MCF 10A (cell line): ENCODE results near the gene UGT1A10. TPM values are rescaled to one million over a fixed set of nuclear protein-coding genes. Genes with fewer than 3 reads are reported as not detected.

ENCODE experiments used
- BruUV-seq: library from RNA; stranded (reverse); fragments of 400-500 nt; replicated peaks from 2 replicates; lab custom pipeline; 2021; lab: Mats Ljungman, UMichigan
- CTCF ChIA-PET: fragments of 300-600 bp; sonication (Branson Sonifier 250); formaldehyde crosslinking; extraction: SDS; loops from one replicate; lab custom pipeline; 2021; ENCODE audit warnings: antibody characterized with exemption, inconsistent platforms; lab: Yijun Ruan, JAX
- POLR2A ChIA-PET: fragments of 300-600, 350-650 bp; sonication (Branson Sonifier 250); formaldehyde crosslinking; extraction: SDS; loops from one replicate; lab custom pipeline; 2020; ENCODE audit warnings: antibody characterized with exemption, inconsistent platforms; lab: Yijun Ruan, JAX
- DNase-seq: peaks from one replicate; pipeline ENCODE4 v3.0.0-alpha.2; 2018; ENCODE audit not compliant: unreplicated experiment
- H3K27ac Mint-ChIP-seq: one replicate; pipeline ENCODE4 v1.8.0; 2022; ENCODE audit warnings: mild to moderate bottlenecking, low read depth, mixed read lengths; ENCODE audit not compliant: unreplicated experiment
- H3K27me3 Mint-ChIP-seq: one replicate; pipeline ENCODE4 v1.8.0; 2022; ENCODE audit warnings: mixed read lengths; ENCODE audit not compliant: insufficient read depth, unreplicated experiment
- H3K36me3 Mint-ChIP-seq: one replicate; pipeline ENCODE4 v1.8.0; 2022; ENCODE audit warnings: mild to moderate bottlenecking, moderate library complexity, mixed read lengths; ENCODE audit not compliant: insufficient read depth, unreplicated experiment
- H3K4me1 Mint-ChIP-seq: one replicate; pipeline ENCODE4 v1.8.0; 2022; ENCODE audit warnings: mixed read lengths; ENCODE audit not compliant: insufficient read depth, unreplicated experiment
- H3K4me3 Mint-ChIP-seq: one replicate; pipeline ENCODE4 v1.8.0; 2022; ENCODE audit warnings: mild to moderate bottlenecking, moderate library complexity, mixed read lengths; ENCODE audit not compliant: unreplicated experiment
- H3K9me3 Mint-ChIP-seq: one replicate; pipeline ENCODE4 v1.8.0; 2022; ENCODE audit warnings: mixed read lengths; ENCODE audit not compliant: unreplicated experiment
- intact Hi-C: fragments of 100-400 bp; cut with micrococcal nuclease; formaldehyde crosslinking; loops from 2 replicates; pipeline ENCODE4 v1.14.1; 2022
- total RNA-seq: library from RNA; stranded (reverse); gene quantifications from 2 replicates; pipeline ENCODE4 v1.2.3, GENCODE V29; 2022
- TF ChIP-seq, protein P1 (sequence below): fragments of 200-600 bp; IDR thresholded peaks from one replicate; pipeline ENCODE4 v1.8.0; 2022; ENCODE audit warnings: antibody characterized with exemption, mild to moderate bottlenecking; ENCODE audit not compliant: unreplicated experiment

Gene UGT1A10
- total RNA-seq, 1 experiment from 2014 or later: not detected

DNA sequence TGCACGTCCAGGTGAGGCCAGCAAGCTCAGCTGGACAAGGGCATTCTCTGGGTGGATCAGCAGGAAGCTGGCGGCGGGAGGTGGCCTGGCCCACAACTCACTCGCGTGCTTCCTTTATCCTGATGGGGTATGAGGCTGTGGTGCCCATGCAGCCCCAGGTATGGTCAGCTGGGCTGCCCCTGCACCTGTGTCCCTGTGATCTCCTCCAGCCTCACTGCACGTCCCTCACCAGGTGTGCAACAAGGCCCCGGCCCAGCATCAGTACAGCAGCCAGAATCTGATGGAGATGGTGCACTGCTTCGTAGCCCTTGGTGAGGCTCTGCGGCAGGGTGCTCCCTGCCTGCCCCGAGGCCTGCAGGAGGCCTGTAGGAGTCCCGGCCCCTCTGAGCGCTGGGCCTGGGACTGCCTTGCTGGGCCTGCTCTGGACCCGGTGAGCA, 159.5 kb downstream of the UGT1A10 start:
- intact Hi-C loops: no loop called here
- Mint-ChIP-seq H3K9me3 (no peaks in the 10 kb centered on the region), H3K4me1 (peaks cover 6% of the 10 kb centered on the region), H3K27me3 (peaks cover 10% of the 10 kb centered on the region), H3K27ac (no peak overlapping the region), H3K36me3 (no peaks in the 10 kb centered on the region), H3K4me3 (no peak overlapping the region)
- ChIA-PET CTCF (interaction anchor here (0.6 kb wide), 1 partner anchor 752 kb away, joined by 3 read pairs; no protein-coding TSS in a partner anchor), POLR2A (no interaction called here)
- DNase-seq: no peak
- TF ChIP-seq, protein P1, sequence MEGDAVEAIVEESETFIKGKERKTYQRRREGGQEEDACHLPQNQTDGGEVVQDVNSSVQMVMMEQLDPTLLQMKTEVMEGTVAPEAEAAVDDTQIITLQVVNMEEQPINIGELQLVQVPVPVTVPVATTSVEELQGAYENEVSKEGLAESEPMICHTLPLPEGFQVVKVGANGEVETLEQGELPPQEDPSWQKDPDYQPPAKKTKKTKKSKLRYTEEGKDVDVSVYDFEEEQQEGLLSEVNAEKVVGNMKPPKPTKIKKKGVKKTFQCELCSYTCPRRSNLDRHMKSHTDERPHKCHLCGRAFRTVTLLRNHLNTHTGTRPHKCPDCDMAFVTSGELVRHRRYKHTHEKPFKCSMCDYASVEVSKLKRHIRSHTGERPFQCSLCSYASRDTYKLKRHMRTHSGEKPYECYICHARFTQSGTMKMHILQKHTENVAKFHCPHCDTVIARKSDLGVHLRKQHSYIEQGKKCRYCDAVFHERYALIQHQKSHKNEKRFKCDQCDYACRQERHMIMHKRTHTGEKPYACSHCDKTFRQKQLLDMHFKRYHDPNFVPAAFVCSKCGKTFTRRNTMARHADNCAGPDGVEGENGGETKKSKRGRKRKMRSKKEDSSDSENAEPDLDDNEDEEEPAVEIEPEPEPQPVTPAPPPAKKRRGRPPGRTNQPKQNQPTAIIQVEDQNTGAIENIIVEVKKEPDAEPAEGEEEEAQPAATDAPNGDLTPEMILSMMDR: no peak
- no TSS peak for BruUV-seq

DNA sequence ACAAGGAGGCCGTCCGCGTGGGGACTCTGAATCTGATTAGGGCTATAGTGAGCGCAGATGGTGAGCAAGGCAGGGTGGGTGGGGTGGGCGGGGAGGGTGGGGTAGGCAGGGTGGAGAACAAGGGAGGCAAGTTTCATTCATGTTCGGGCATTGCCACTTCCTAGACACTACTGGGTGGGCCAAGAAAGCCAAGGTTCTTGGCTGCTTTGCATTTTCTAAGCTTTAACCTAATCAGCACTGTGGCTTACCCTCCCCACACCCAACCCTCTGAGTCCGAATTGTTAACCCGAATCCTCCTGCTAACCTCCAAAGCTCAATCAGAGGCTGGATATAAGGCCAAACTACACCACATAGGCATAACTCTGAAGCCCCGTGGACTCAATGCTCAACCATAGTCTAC, 160.0 kb downstream of the UGT1A10 start:
- ChIA-PET CTCF (interaction anchor here (0.6 to 0.7 kb wide), 3 partner anchors 79 to 751 kb away, joined by 3 read pairs; no protein-coding TSS in a partner anchor), POLR2A (no interaction called here)
- H3K4me3 Mint-ChIP-seq: no peak overlapping the region
- no TSS peak for BruUV-seq
- no peaks in the 10 kb centered on the region for H3K36me3 Mint-ChIP-seq
- TF ChIP-seq, protein P1: no peak
- no peak for DNase-seq
- no peaks in the 10 kb centered on the region for H3K9me3 Mint-ChIP-seq
- H3K27ac Mint-ChIP-seq: no peak overlapping the region
- peaks cover 10% of the 10 kb centered on the region for H3K27me3 Mint-ChIP-seq
- H3K4me1 Mint-ChIP-seq: peaks cover 11% of the 10 kb centered on the region
- intact Hi-C loops: no loop called here

DNA sequence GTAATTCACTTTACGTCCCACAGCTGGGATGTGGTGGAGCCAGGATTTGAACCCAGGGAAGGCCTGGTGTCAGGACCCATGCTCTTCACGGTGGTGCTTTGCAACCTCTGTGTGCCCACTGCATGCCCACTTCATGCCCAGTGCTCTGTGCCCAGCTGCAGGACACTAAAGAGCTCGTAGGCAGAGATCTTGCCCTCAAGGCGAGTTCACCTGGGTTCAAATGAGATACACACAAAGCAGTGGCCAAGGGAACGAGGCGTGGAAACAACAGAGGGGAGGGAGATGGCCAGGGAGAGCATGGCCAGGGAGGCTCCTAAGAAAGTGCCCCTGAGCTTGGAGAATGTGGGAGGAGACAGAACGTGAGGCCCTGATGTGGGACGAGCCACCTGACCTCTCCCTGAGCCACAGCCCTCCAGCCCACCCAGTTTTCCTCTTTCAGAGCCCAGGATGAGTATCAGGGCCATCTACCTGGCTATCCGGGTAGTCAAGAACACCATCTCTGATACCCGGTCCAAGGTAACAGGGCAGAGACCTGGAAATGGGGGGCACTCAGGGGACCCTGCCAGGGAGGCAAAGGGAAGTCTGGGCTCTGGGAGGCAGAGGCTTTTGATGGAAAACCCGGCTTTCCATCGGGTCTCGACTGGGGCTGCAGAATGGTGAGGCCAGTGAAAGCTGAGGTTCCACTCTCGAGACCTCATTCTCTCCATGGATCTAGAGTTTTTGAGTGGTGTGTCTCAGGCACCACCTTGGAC, 162.3 kb downstream of the UGT1A10 start:
- TF ChIP-seq, protein P1: no peak
- Mint-ChIP-seq H3K36me3 (no peaks in the 10 kb centered on the region), H3K9me3 (no peaks in the 10 kb centered on the region), H3K27me3 (peaks cover 10% of the 10 kb centered on the region), H3K4me3 (no peak overlapping the region), H3K27ac (no peak overlapping the region), H3K4me1 (peaks cover 13% of the 10 kb centered on the region)
- POLR2A ChIA-PET: no interaction called here
- no TSS peak for BruUV-seq
- CTCF ChIA-PET: interaction anchor here (0.7 to 1.1 kb wide), 2 partner anchors 40 to 389 kb away, joined by 3 read pairs; no protein-coding TSS in a partner anchor
- intact Hi-C loops: no loop called here
- no peak for DNase-seq

DNA sequence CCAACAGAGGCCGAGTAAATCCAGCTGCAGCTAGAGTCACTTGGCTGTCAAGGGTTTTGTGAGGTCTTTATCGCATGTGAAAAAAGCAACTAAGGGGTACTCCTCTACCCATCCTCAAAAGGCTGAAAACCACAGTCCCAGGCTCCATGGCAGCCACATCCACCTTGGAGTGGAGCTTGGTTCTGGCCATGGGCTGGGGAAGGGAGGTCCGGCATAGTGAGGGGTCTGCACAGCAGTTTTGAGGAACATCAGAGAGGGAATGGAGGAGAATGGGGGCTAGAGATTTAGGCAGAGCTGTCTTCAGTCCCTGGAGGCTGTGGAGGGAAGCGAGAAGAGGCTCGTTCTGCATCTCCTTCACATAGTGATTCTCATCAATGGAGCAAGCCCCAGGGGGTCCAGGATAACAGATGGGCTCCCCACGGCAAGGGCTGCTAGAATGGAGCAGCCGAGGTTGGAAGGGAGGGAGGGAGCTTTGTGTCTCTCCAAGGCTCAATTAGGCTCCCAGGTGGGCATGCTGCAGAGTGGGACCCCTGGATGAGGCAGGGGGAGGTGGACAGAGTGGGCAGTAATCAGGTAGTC, 162.9 kb downstream of the UGT1A10 start:
- BruUV-seq: no TSS peak
- CTCF ChIA-PET: interaction anchor here (1.1 kb wide), 1 partner anchor 41 kb away, joined by 3 read pairs; no protein-coding TSS in a partner anchor
- no peaks in the 10 kb centered on the region for H3K9me3 Mint-ChIP-seq
- no peaks in the 10 kb centered on the region for H3K36me3 Mint-ChIP-seq
- no peak overlapping the region for H3K4me3 Mint-ChIP-seq
- POLR2A ChIA-PET: no interaction called here
- peaks cover 10% of the 10 kb centered on the region for H3K27me3 Mint-ChIP-seq
- H3K4me1 Mint-ChIP-seq: peaks cover 13% of the 10 kb centered on the region
- DNase-seq: no peak
- TF ChIP-seq, protein P1: no peak
- H3K27ac Mint-ChIP-seq: no peak overlapping the region
- intact Hi-C loops: no loop called here
